Heart left ventricle (tissue), 16 donors: ENCODE data around the gene GLYR1. TPM values are rescaled to one million over a fixed set of nuclear protein-coding genes. Genes with fewer than 3 reads are reported as not detected.

Experiments used
- ATAC-seq, 4 donors: fragments of 200-7000 bp; cut with Tn5 transposase; one replicate each; pipeline ENCODE4 v1.9.1; 2020 to 2022; ENCODE audit warnings: moderate library complexity in 4 of 4, mild to moderate bottlenecking in 3 of 4, moderate number of reproducible peaks in 1 of 4
- DNase-seq, 5 donors: peaks; one replicate each; pipeline ENCODE4 v3.0.0-alpha.2; 2020
- H3K27ac ChIP-seq, 12 donors: fragments of 200-600 bp; sonication (generic) in 4 of 12; one replicate each; pipeline versions ENCODE4 v1.5.0 to v1.8.0; 2016 to 2022; ENCODE audit warnings: mild to moderate bottlenecking in 2 of 12
- H3K27me3 ChIP-seq, 9 donors: fragments of 200-600 bp; sonication (generic) in 2 of 9; one replicate each; pipeline versions ENCODE4 v1.5.1 to v1.8.0; 2016 to 2022; ENCODE audit warnings: mild to moderate bottlenecking in 3 of 9
- H3K36me3 ChIP-seq, 9 donors: fragments of 200-600 bp; sonication (generic) in 2 of 9; one replicate each; pipeline versions ENCODE4 v1.5.0 to v1.8.0; 2018 to 2022; ENCODE audit warnings: mild to moderate bottlenecking in 2 of 9
- H3K4me1 ChIP-seq, 12 donors: fragments of 200-600 bp; sonication (generic) in 4 of 12; one replicate each; pipeline versions ENCODE4 v1.5.0 to v1.8.0; 2016 to 2022; ENCODE audit warnings: mild to moderate bottlenecking in 3 of 12
- H3K4me3 ChIP-seq, 12 donors: fragments of 200-600 bp; sonication (generic) in 4 of 12; one replicate each; pipeline versions ENCODE4 v1.5.0 to v1.8.0; 2017 to 2022; ENCODE audit warnings: mild to moderate bottlenecking in 9 of 12, moderate library complexity in 4 of 12
- H3K9me3 ChIP-seq, 12 donors: fragments of 200-600 bp; sonication (generic) in 4 of 12; one replicate each; pipeline versions ENCODE4 v1.5.0 to v1.8.0; 2016 to 2022; ENCODE audit warnings: mild to moderate bottlenecking in 1 of 12
- POLR2A ChIP-seq, 2 donors: fragments of 450-650 bp; IDR thresholded peaks; one replicate each; pipeline ENCODE4 v1.6.1; 2017; ENCODE audit warnings: antibody characterized with exemption in 2 of 2, mild to moderate bottlenecking in 2 of 2, moderate library complexity in 2 of 2
- WGBS, 4 donors: extraction: QIAGEN DNeasy Blood & Tissue Kit in 2 of 4; methylation state at CpG; one replicate each; pipeline versions ENCODE4 v1.1.5 to v1.1.7; 2013 to 2018; 5-methylcytosine and 5-hydroxymethylcytosine counted together
- intact Hi-C, 10 donors: fragments of 100-400 bp; cut with DNase I; formaldehyde crosslinking; loops; one replicate each; pipeline versions ENCODE4 v1.11.1 to v1.14.2; 2022
- polyA plus RNA-seq, 2 donors: library from polyadenylated mRNA; stranded (reverse); fragments of 200-250 nt; gene quantifications; one replicate each; pipeline ENCODE4 v1.2.3, GENCODE V29; 2013
- total RNA-seq, 9 donors: library from RNA; depleted of rRNA in 2 of 9; stranded (reverse); fragments of >200 nt in 2 of 9; fragmentation: NEBNext Ultra II Directional in 3 of 9; extraction: Animal tissue kit (Norgen Biotek cat#: 25700) in 3 of 9; gene quantifications; one replicate each; pipeline versions ENCODE4 v1.1.0 to v1.2.4, GENCODE V29; 2016 to 2023
- TF ChIP-seq, protein P1 (sequence below), 12 donors: fragments of 200-600 bp; sonication (generic) in 4 of 12; IDR thresholded peaks; one replicate each; pipeline versions ENCODE4 v1.5.0 to v1.8.0; 2018 to 2022; ENCODE audit warnings: antibody characterized with exemption in 12 of 12, mild to moderate bottlenecking in 5 of 12
- donor health status: ischemic (EF 13 %, LVEDD 7.1; RV severe dilation, severe dysfunction).
- donor health status: healthy with polysubstance abuse.
- donor health status: DM: no; HTN: yes; CAD: no.
- donor health status: DM: no; HTN: no; CAD: no.
- donor health status: ischemic (EF 25% LVEDD 6.9; RV normal size, moderate dysfunction).
- donor health status: ischemic (EF 25% LVEDD 5.7; RV mildly dilated, moderate dysfunction).
- donor health status: healthy.
- donor health status: DM: yes; HTN: yes; CAD: no.
- donor health status: ischemic (EF 35%, LVEDD 5.7; RV mildly dilated, moderate dysfunction).
- donor health status: nonischemic (EF 11% LVEDD 7.7; RV severe dilation, severe dysfunction).
- donor health status: DM: yes; HTN: yes; CAD: no.
- donor health status: PGD.
- donor health status: ischemic (EF 29% LVEDD 5.4; RV normal size, mild dysfunction).
- donor health status: nonischemic (EF 23%, LVEDD 6.1; RV moderate dilation, normal function).

The GLYR1 gene
- total and polyA plus RNA-seq, 11 donors, result 51.3 to 96.6 (median 74.9) TPM

GRCh38 chr16:4775005-4775404, 72.1 kb downstream of the GLYR1 start:
- no peak for DNase-seq
- intact Hi-C loops, result no loop called here
- ATAC-seq, result no peak
- no peaks in the 10 kb centered on the region for H3K4me1 ChIP-seq
- no peaks in the 10 kb centered on the region for H3K9me3 ChIP-seq
- H3K4me3 ChIP-seq, result no peak overlapping the region
- TF ChIP-seq, protein P1, sequence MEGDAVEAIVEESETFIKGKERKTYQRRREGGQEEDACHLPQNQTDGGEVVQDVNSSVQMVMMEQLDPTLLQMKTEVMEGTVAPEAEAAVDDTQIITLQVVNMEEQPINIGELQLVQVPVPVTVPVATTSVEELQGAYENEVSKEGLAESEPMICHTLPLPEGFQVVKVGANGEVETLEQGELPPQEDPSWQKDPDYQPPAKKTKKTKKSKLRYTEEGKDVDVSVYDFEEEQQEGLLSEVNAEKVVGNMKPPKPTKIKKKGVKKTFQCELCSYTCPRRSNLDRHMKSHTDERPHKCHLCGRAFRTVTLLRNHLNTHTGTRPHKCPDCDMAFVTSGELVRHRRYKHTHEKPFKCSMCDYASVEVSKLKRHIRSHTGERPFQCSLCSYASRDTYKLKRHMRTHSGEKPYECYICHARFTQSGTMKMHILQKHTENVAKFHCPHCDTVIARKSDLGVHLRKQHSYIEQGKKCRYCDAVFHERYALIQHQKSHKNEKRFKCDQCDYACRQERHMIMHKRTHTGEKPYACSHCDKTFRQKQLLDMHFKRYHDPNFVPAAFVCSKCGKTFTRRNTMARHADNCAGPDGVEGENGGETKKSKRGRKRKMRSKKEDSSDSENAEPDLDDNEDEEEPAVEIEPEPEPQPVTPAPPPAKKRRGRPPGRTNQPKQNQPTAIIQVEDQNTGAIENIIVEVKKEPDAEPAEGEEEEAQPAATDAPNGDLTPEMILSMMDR (IDR thresholded peaks at IDR 0.05), result no peak
- H3K27ac ChIP-seq, result no peak overlapping the region
- WGBS, 4 donors, result 88 to 90% (median 89%) methylated on average over 3 to 13 of the region's 13 CpGs
- H3K27me3 ChIP-seq, result no peaks in the 10 kb centered on the region
- H3K36me3 ChIP-seq, result no peaks in the 10 kb centered on the region

DNA sequence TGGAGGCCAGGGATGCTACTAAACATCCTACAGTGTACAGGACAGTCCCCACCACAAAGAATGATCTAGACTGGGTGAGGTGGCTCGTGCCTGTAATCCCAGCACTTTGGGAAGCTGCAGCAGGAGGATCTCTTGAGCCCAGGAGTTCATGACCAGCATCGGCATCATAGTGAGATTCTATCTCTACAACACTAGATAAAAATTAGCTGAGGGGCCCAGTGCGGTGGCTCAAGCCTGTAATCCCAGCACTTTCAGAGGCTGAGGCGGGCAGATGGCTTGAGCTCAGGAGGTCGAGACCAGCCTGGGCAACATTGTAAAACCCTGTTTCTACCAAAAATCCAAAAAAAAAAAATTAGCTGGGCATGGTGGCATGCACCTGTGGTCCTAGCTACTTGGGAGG, 74.7 kb downstream of the GLYR1 start:
- Histone ChIP-seq H3K4me3 (no peak overlapping the region), H3K27me3 (no peaks in the 10 kb centered on the region), H3K27ac (no peak overlapping the region), H3K4me1 (peaks cover 2 to 20% (median 13%) of the 10 kb centered on the region in 12 donors), H3K36me3 (no peaks in the 10 kb centered on the region), H3K9me3 (no peaks in the 10 kb centered on the region)
- no peak for DNase-seq
- ATAC-seq, result no peak
- WGBS, 4 donors, result 81 to 89% (median 83%) methylated on average over 5 of the region's 5 CpGs
- TF ChIP-seq, protein P1 (IDR thresholded peaks at IDR 0.05), result no peak
- TF ChIP-seq POLR2A (IDR thresholded peaks at IDR 0.05), result no peak
- intact Hi-C loops, result no loop called here

GRCh38 chr16:4771646-4772045, 75.4 kb downstream of the GLYR1 start:
- WGBS, 4 donors, result 73 to 81% (median 75%) methylated on average over 3 of the region's 3 CpGs
- TF ChIP-seq, protein P1 (IDR thresholded peaks at IDR 0.05), result no peak
- no peak for TF ChIP-seq POLR2A (IDR thresholded peaks at IDR 0.05)
- H3K27ac ChIP-seq, result no peak overlapping the region
- H3K27me3 ChIP-seq, result no peaks in the 10 kb centered on the region
- DNase-seq (no peak), ATAC-seq (no peak)
- H3K36me3 ChIP-seq, result no peaks in the 10 kb centered on the region
- no peak overlapping the region for H3K4me3 ChIP-seq
- H3K9me3 ChIP-seq, result no peaks in the 10 kb centered on the region
- intact Hi-C loops, result loop anchor here in 1 of 10 donors (2.0 kb wide), 1 partner anchor 29 kb away; no protein-coding TSS in a partner anchor
- H3K4me1 ChIP-seq, result peaks cover 2 to 21% (median 14%) of the 10 kb centered on the region in 12 donors

DNA sequence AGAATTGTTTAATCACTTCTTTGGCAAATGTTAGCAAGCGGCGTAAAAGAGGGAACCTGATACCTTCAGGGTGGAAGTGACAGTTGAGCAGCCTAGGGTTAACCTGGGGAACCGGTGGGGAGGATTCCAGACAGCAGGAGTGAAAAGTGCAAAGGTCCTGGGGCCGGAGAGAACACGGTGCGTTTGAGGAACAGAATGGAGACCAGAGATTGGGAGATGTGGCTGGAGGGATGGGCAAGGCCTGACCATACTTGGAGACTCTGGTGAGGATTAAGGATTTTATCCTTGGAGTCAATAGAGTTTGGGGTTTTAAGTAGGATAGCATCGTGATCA, 77.8 kb downstream of the GLYR1 start:
- intact Hi-C loops, result loop anchor here in 6 of 10 donors (1.0 to 10.0 kb wide), 7 partner anchors 32 to 186 kb away; partner anchors contain the start of genes ROGDI (in 3 of the 6), ANKS3 (in 1 of the 6), DNAAF8 (in 1 of the 6) and GLYR1 (in 1 of the 6)

More for the DNA sequence above, 77.8 kb downstream of the GLYR1 start:
- Histone ChIP-seq H3K4me1 (peaks cover 9 to 37% (median 32%) of the 10 kb centered on the region in 12 donors), H3K9me3 (no peaks in the 10 kb centered on the region), H3K4me3 (peak overlapping the region in 10 of 12 donors; percentile 61 to 94 (median 86)), H3K36me3 (peaks cover 0 to 12% (median 8%) of the 10 kb centered on the region in 9 donors), H3K27me3 (no peaks in the 10 kb centered on the region), H3K27ac (peak overlapping the region in 8 of 12 donors; percentile 70 to 90 (median 88))
- WGBS, 4 donors, result 66 to 68% (median 67%) methylated on average over 7 of the region's 7 CpGs
- no peak for DNase-seq
- TF ChIP-seq, protein P1 (IDR thresholded peaks at IDR 0.05), result no peak
- TF ChIP-seq POLR2A (IDR thresholded peaks at IDR 0.05), result no peak
- no peak for ATAC-seq
